ENCODE measurements around the gene SLC4A1AP. TPM values are rescaled to one million over a fixed set of nuclear protein-coding genes. Genes with fewer than 3 reads are reported as not detected.
A peak's percentile ranks its signal among the peaks of the same experiment; 100 is the strongest.

The SLC4A1AP gene
- total and polyA plus RNA-seq, 2 experiments from 2014 or later = 24.3 to 29.2 TPM

- TF ChIP-seq EZH2phosphoT487 (IDR thresholded peaks at IDR 0.05; ENCODE audit: unreplicated experiment) = no peak
- no peak for TF ChIP-seq JUNB (IDR thresholded peaks at IDR 0.05; ENCODE audit: unreplicated experiment)
These were observed 1.1 kb downstream of the SLC4A1AP start for GRCh38 chr2:27664622-27665363.

GRCh38 chr2:27667446-27667845, 3.8 kb downstream of the SLC4A1AP start:
- Histone ChIP-seq H3K36me3 (ENCODE audit: insufficient read depth) (peaks cover 15% of the 10 kb centered on the region), H3K27ac (ENCODE audit: low read depth) (no peak overlapping the region), H3K4me2 (no peak overlapping the region), H3K27me3 (ENCODE audit: insufficient read depth) (no peaks in the 10 kb centered on the region), H4K20me1 (replicated peaks; ENCODE audit: insufficient read depth) (no peaks in the 10 kb centered on the region; the same call in 1 of the 2 replicates), H2AFZ (no peak overlapping the region), H3K4me3 (no peak overlapping the region), H3K9me2 (ENCODE audit: insufficient read depth) (no peaks in the 10 kb centered on the region), H3K79me2 (replicated peaks; ENCODE audit: insufficient read depth) (peaks cover 20% of the 10 kb centered on the region), H3F3A (replicated peaks; ENCODE audit: low read depth) (no peaks in the 10 kb centered on the region), H3K4me1 (ENCODE audit: insufficient read depth) (peaks cover 14% of the 10 kb centered on the region)
- Mint-ChIP-seq H3K27me3 (ENCODE audit: insufficient read depth, low read depth, poor library complexity) (peaks cover 7% of the 10 kb centered on the region), H3K4me1 (peaks cover 8% of the 10 kb centered on the region; the same call in 1 of the 3 replicates), H3K36me3 (ENCODE audit: low read depth) (peaks cover 36% of the 10 kb centered on the region), H3K27ac (no peak overlapping the region), H3K4me3 (no peak overlapping the region), H3K9me3 (no peaks in the 10 kb centered on the region; the same call in 2 of the 3 replicates)
- DNase-seq (ENCODE audit: low spot score) (no peak), ATAC-seq (no peak)
- TF ChIP-seq CREB1 (CRISPR knock-in tag; IDR thresholded peaks at IDR 0.05; ENCODE audit: low read depth) = no peak

More at GRCh38 chr2:27664622-27665363, 1.1 kb downstream of the SLC4A1AP start:
- no peaks in the 10 kb centered on the region; the same call in 2 of the 3 replicates for H3K9me3 Mint-ChIP-seq
- H3K4me3 Mint-ChIP-seq = peak overlapping the region; percentile 98
- Histone ChIP-seq H3K4me1 (ENCODE audit: insufficient read depth) (peaks cover 14% of the 10 kb centered on the region), H3F3A (replicated peaks; ENCODE audit: low read depth) (no peaks in the 10 kb centered on the region), H3K9me2 (ENCODE audit: insufficient read depth) (no peaks in the 10 kb centered on the region), H4K20me1 (replicated peaks; ENCODE audit: insufficient read depth) (no peaks in the 10 kb centered on the region), H3K36me3 (ENCODE audit: insufficient read depth) (peaks cover 19% of the 10 kb centered on the region), H2AFZ (peak overlapping the region; percentile 100), H3K27ac (ENCODE audit: low read depth) (no peak overlapping the region), H3K4me3 (peak overlapping the region; percentile 83), H3K27me3 (ENCODE audit: insufficient read depth) (no peaks in the 10 kb centered on the region), H3K4me2 (peak overlapping the region; percentile 98), H3K79me2 (replicated peaks; ENCODE audit: insufficient read depth) (peaks cover 27% of the 10 kb centered on the region)
- DNase-seq (ENCODE audit: low spot score) (no peak), ATAC-seq (no peak)
- peaks cover 8% of the 10 kb centered on the region; the same call in 1 of the 3 replicates for H3K4me1 Mint-ChIP-seq
- peaks cover 47% of the 10 kb centered on the region for H3K36me3 Mint-ChIP-seq (ENCODE audit: low read depth)
- peaks cover 7% of the 10 kb centered on the region for H3K27me3 Mint-ChIP-seq (ENCODE audit: insufficient read depth, low read depth, poor library complexity)
- H3K27ac Mint-ChIP-seq = 0 out of 2 replicates have a peak overlapping the region, but pooled peaks have one; percentile 32

- H3K4me3 Mint-ChIP-seq = no peak overlapping the region
- no peaks in the 10 kb centered on the region for H3K27me3 Mint-ChIP-seq (ENCODE audit: insufficient read depth, low read depth, poor library complexity)
- H3K4me2 ChIP-seq = no peak overlapping the region
- H3K79me2 ChIP-seq (replicated peaks; ENCODE audit: insufficient read depth) = no peaks in the 10 kb centered on the region
- H2AFZ ChIP-seq = no peak overlapping the region
- H4K20me1 ChIP-seq (replicated peaks; ENCODE audit: insufficient read depth) = no peaks in the 10 kb centered on the region; the same call in 1 of the 2 replicates
- DNase-seq (ENCODE audit: low spot score) (no peak), ATAC-seq (no peak)
- no peak overlapping the region for H3K4me3 ChIP-seq
- H3K9me3 Mint-ChIP-seq = no peaks in the 10 kb centered on the region; the same call in 2 of the 3 replicates
- H3K4me1 Mint-ChIP-seq = no peaks in the 10 kb centered on the region
- no peaks in the 10 kb centered on the region for H3F3A ChIP-seq (replicated peaks; ENCODE audit: low read depth)
- no peak overlapping the region for H3K27ac Mint-ChIP-seq
- no peaks in the 10 kb centered on the region for H3K9me2 ChIP-seq (ENCODE audit: insufficient read depth)
- no peak overlapping the region for H3K27ac ChIP-seq (ENCODE audit: low read depth)
- peaks cover 42% of the 10 kb centered on the region for H3K36me3 Mint-ChIP-seq (ENCODE audit: low read depth)
- peaks cover 15% of the 10 kb centered on the region for H3K36me3 ChIP-seq (ENCODE audit: insufficient read depth)
- H3K4me1 ChIP-seq (ENCODE audit: insufficient read depth) = no peaks in the 10 kb centered on the region
- H3K27me3 ChIP-seq (ENCODE audit: insufficient read depth) = no peaks in the 10 kb centered on the region
- TF ChIP-seq JUNB (IDR thresholded peaks at IDR 0.05; ENCODE audit: unreplicated experiment) = no peak
- TF ChIP-seq ZNF462 (CRISPR knock-in tag; IDR thresholded peaks at IDR 0.05) = no peak
- TF ChIP-seq POLR2AphosphoS5 (IDR thresholded peaks at IDR 0.05; ENCODE audit: low read depth) = no peak
- no peak for TF ChIP-seq ZNF331 (CRISPR knock-in tag; IDR thresholded peaks at IDR 0.05; ENCODE audit: low read depth)
- TF ChIP-seq CTCF (conservative IDR thresholded peaks at IDR 0.05; ENCODE audit: low read depth in 2 of 2) = no peak
These were observed 7.5 kb downstream of the SLC4A1AP start for GRCh38 chr2:27671235-27671634.

Data from GM23338 (cell line).